ENCODE measurements around the gene RBM43.

- TF ChIP-seq GATA2 (IDR thresholded peaks at IDR 0.05; ENCODE audit: low read depth, low read length) (no peak), GATA3 (IDR thresholded peaks at IDR 0.05; ENCODE audit: low read depth, low read length) (no peak)
Observed at GRCh38 chr2:151287513-151288250, 26.0 kb upstream of the RBM43 start.

Data from SH-SY5Y (cell line).